GM12878 (cell line): Measurements from ENCODE around the gene DPH7. TPM values are rescaled to one million over a fixed set of nuclear protein-coding genes. Genes with fewer than 3 reads are reported as not detected.

Experiments
- ATAC-seq: fragments of 200-7000 bp; cut with Tn5 transposase; 3 replicates; pipeline ENCODE4 v1.9.1; 2020; ENCODE audit warnings: mild to moderate bottlenecking, moderate library complexity
- BruUV-seq: library from RNA; stranded (reverse); fragments of 400-500 nt; replicated peaks from 2 replicates; lab custom pipeline; 2021; lab: Mats Ljungman, UMichigan
- CTCF ChIA-PET: fragments of 300-600 bp; sonication (Branson Sonifier 250); formaldehyde crosslinking; extraction: SDS; loops from one replicate; lab custom pipeline; 2021; ENCODE audit warnings: inconsistent platforms; lab: Yijun Ruan, JAX
- POLR2A ChIA-PET: fragments of 350-600 bp; formaldehyde crosslinking; extraction: SDS; loops from one replicate; lab custom pipeline; 2021; ENCODE audit warnings: inconsistent platforms; lab: Charles Lee
- RAD21 ChIA-PET: fragments of 300-600 bp; sonication (Branson Sonifier 250); formaldehyde crosslinking; loops from one replicate; lab custom pipeline; 2023; ENCODE audit warnings: antibody characterized with exemption; ENCODE audit not compliant: unreplicated experiment; lab: Charles Lee
- SMC1A ChIA-PET: fragments of 300-600 bp; sonication (Branson Sonifier 250); formaldehyde crosslinking; loops from one replicate; lab custom pipeline; 2023; ENCODE audit not compliant: unreplicated experiment, uncharacterized antibody; lab: Charles Lee
- DNase-seq: peaks from one replicate; pipeline ENCODE4 v3.0.0-alpha.2; 2011; ENCODE audit warnings: low read depth, low spot score
- FAIRE-seq: peaks from 3 replicates; lab custom pipeline; 2011; peaks lifted over from hg19 to GRCh38; lab: Jason Lieb, UNC
- H2AFZ ChIP-seq: 2 replicates; pipeline ENCODE4 v1.6.0; 2011; ENCODE audit warnings: low read depth, low read length, control low read depth; ENCODE audit not compliant: control insufficient read depth
- H3K27ac ChIP-seq: 2 replicates; pipeline ENCODE4 v1.5.1; 2011; ENCODE audit warnings: control low read depth; ENCODE audit not compliant: control insufficient read depth, insufficient read depth
- H3K27me3 ChIP-seq, 2 experiments: replicated peaks in 1 of 2; 2 replicates each; pipeline versions ENCODE4 v1.6.0 to v1.6.1; 2011; ENCODE audit warnings: low read length in 1 of 2; ENCODE audit not compliant: control insufficient read depth in 2 of 2, insufficient read depth in 2 of 2
- H3K36me3 ChIP-seq, 2 experiments: 2 replicates each; pipeline ENCODE4 v1.5.1; 2011; ENCODE audit warnings: low read length in 1 of 2; ENCODE audit not compliant: control insufficient read depth in 2 of 2, insufficient read depth in 2 of 2
- H3K4me1 ChIP-seq: 2 replicates; pipeline ENCODE4 v1.6.1; 2011; ENCODE audit warnings: mild to moderate bottlenecking, low read length, moderate library complexity, mixed read lengths; ENCODE audit not compliant: control insufficient read depth, insufficient read depth
- H3K4me2 ChIP-seq: 2 replicates; pipeline ENCODE4 v1.6.0; 2011; ENCODE audit warnings: control low read depth; ENCODE audit not compliant: control insufficient read depth, insufficient read depth
- H3K4me3 ChIP-seq: fragments of 200-600 bp; sonication (generic); 2 replicates; pipeline ENCODE4 v1.5.1; 2016
- H3K79me2 ChIP-seq: 2 replicates; pipeline ENCODE4 v1.6.0; 2011; ENCODE audit warnings: low read length; ENCODE audit not compliant: control insufficient read depth, insufficient read depth
- H3K9ac ChIP-seq: 2 replicates; pipeline ENCODE4 v1.8.0; 2011; ENCODE audit warnings: low read length, control low read depth, mixed read lengths; ENCODE audit not compliant: control insufficient read depth, insufficient read depth
- H3K9me3 ChIP-seq: replicated peaks from 3 replicates; pipeline ENCODE4 v1.5.1; 2011; ENCODE audit warnings: mild to moderate bottlenecking, low read length; ENCODE audit not compliant: control insufficient read depth, insufficient read depth
- H4K20me1 ChIP-seq: 2 replicates; pipeline ENCODE4 v1.6.0; 2011; ENCODE audit not compliant: control insufficient read depth, insufficient read depth
- CREB1 ChIP-seq: IDR thresholded peaks from 2 replicates; pipeline ENCODE4 v1.6.1; 2012; ENCODE audit warnings: low read depth, mild to moderate bottlenecking, inconsistent platforms
- CREM ChIP-seq: IDR thresholded peaks from 2 replicates; pipeline ENCODE4 v1.6.1; 2014; ENCODE audit warnings: antibody characterized with exemption, low read depth
- EGR1 ChIP-seq, 2 experiments: IDR thresholded peaks; 1 replicate in 1 of 2; 2 replicates in 1 of 2; pipeline ENCODE4 v1.6.1; 2011 to 2012; ENCODE audit warnings: low read depth in 2 of 2, low read length in 2 of 2, borderline replicate concordance in 1 of 2, mild to moderate bottlenecking in 1 of 2, moderate library complexity in 1 of 2
- ELK1 ChIP-seq: IDR thresholded peaks from 2 replicates; pipeline ENCODE4 v1.6.1; 2012; ENCODE audit warnings: low read depth, low read length, improper control_type of control experiment
- JUNB ChIP-seq: IDR thresholded peaks from 2 replicates; pipeline ENCODE4 v1.6.1; 2016; ENCODE audit warnings: antibody characterized with exemption, mild to moderate bottlenecking
- KDM1A ChIP-seq: fragments of 200-600 bp; sonication (generic); IDR thresholded peaks from 2 replicates; pipeline ENCODE4 v1.6.1; 2016; ENCODE audit warnings: borderline replicate concordance
- KLF5 ChIP-seq: fragments of 450-650 bp; IDR thresholded peaks from 2 replicates; pipeline ENCODE4 v1.6.1; 2014; ENCODE audit warnings: mild to moderate bottlenecking; ENCODE audit not compliant: partially characterized antibody
- MAX ChIP-seq: IDR thresholded peaks from 2 replicates; pipeline ENCODE4 v1.6.1; 2012; ENCODE audit warnings: low read depth, low read length, improper control_type of control experiment
- NRF1 ChIP-seq: conservative IDR thresholded peaks from 2 replicates; pipeline ENCODE4 v1.6.1; 2011; ENCODE audit warnings: mild to moderate bottlenecking, low read depth, low read length, improper control_type of control experiment
- PAX8 ChIP-seq: fragments of 450-650 bp; IDR thresholded peaks from 2 replicates; pipeline ENCODE4 v1.6.1; 2017; ENCODE audit warnings: mild to moderate bottlenecking, moderate library complexity
- POU2F2 ChIP-seq: IDR thresholded peaks from 3 replicates; pipeline ENCODE4 v1.6.1; 2011; ENCODE audit warnings: low read depth, mild to moderate bottlenecking, low read length, borderline replicate concordance
- RBBP5 ChIP-seq: fragments of 200-600 bp; sonication (generic); conservative IDR thresholded peaks from 2 replicates; pipeline ENCODE4 v1.6.1; 2016
- USF1 ChIP-seq: IDR thresholded peaks from 2 replicates; pipeline ENCODE4 v1.6.1; 2011; ENCODE audit warnings: borderline replicate concordance, low read depth, mild to moderate bottlenecking, moderate library complexity, mixed read lengths, low read length; ENCODE audit not compliant: insufficient read depth; ENCODE audit errors: extremely low read length
- YY1 ChIP-seq: IDR thresholded peaks from 2 replicates; pipeline ENCODE4 v1.6.1; 2011; ENCODE audit warnings: low read depth, mild to moderate bottlenecking, low read length
- ZNF207 ChIP-seq: fragments of 450-650 bp; IDR thresholded peaks from 2 replicates; pipeline ENCODE4 v1.6.1; 2014; ENCODE audit warnings: antibody characterized with exemption, mild to moderate bottlenecking, borderline replicate concordance
- ZNF384 ChIP-seq: IDR thresholded peaks from 2 replicates; pipeline ENCODE4 v1.6.1; 2012; ENCODE audit warnings: low read depth, mild to moderate bottlenecking, low read length, improper control_type of control experiment, borderline replicate concordance
- WGBS: methylation state at CpG from one replicate; pipeline ENCODE4 v1.1.6; 2016; ENCODE audit warnings: low lambda C conversion rate; ENCODE audit not compliant: insufficient replicate concordance, insufficient coverage; ENCODE audit errors: missing lambda C conversion rate; 5-methylcytosine and 5-hydroxymethylcytosine counted together
- in situ Hi-C: fragments of 300-500 bp; cut with MboI; formaldehyde crosslinking; loops from 9 replicates; pipeline ENCODE4 v1.14.3; 2018; ENCODE audit warnings: mixed read lengths
- intact Hi-C: fragments of 100-400 bp; cut with micrococcal nuclease; formaldehyde crosslinking; loops from one replicate; pipeline ENCODE4 v1.14.2; 2022; ENCODE audit not compliant: unreplicated experiment
- polyA plus RNA-seq, 11 experiments: library from polyadenylated mRNA; depleted of rRNA in 4 of 11; unstranded in 6 of 11; stranded (reverse) in 5 of 11; fragments of >200 nt; fragmentation: Nextera tagmentation in 4 of 11; fragmentation: Illumina TruSeq in 1 of 11; extraction: Ambion mirVana in 4 of 11; extraction: Trizol in 1 of 11; gene quantifications; 1 replicate in 1 of 11; 2 replicates in 10 of 11; pipeline versions ENCODE4 v1.2.1 to v1.2.3, GENCODE V29; 2011 to 2016; ENCODE audit warnings: inconsistent platforms in 2 of 11, missing spikeins in 2 of 11, low read depth in 1 of 11
- total RNA-seq, 4 experiments: library from RNA; depleted of rRNA in 3 of 4; stranded (reverse); fragments of >200 nt in 3 of 4; fragmentation: Illumina TruSeq in 1 of 4; extraction: Trizol in 1 of 4; gene quantifications; 2 replicates each; pipeline versions ENCODE4 v1.2.1 to v1.2.3, GENCODE V29; 2013 to 2021

Gene DPH7
- total and polyA plus RNA-seq, 10 of the 15 experiments (the other 5 are each of a cell fraction or from before 2014, with no cell fraction given), result 8.7 to 40.0 (median 28.1) TPM

GRCh38 chr9:137540536-137540935 is 38.2 kb downstream of the DPH7 start:
- H3K4me1 ChIP-seq, result peaks cover 11% of the 10 kb centered on the region
- H3K9ac ChIP-seq, result no peak overlapping the region
- no peak overlapping the region for H2AFZ ChIP-seq
- H3K36me3 ChIP-seq, result no peaks in the 10 kb centered on the region
- FAIRE-seq (no peak), DNase-seq (no peak), ATAC-seq (no peak)
- H3K27me3 ChIP-seq, result no peaks in the 10 kb centered on the region; a peak in 1 of 4 replicates
- RAD21 ChIA-PET, result no interaction called here
- no peaks in the 10 kb centered on the region; the same call in 2 of the 3 replicates for H3K9me3 ChIP-seq
- in situ Hi-C loops, result no loop called here
- BruUV-seq, result no TSS peak
- POLR2A ChIA-PET, result interaction anchor here (1.7 kb wide), 1 partner anchor 11 kb away, joined by 5 read pairs; the partner anchor contains the start of gene MRPL41
- no peak overlapping the region for H3K4me2 ChIP-seq
- intact Hi-C loops, result no loop called here
- H3K27ac ChIP-seq, result no peak overlapping the region
- TF ChIP-seq NRF1 (no peak), POU2F2 (no peak), CREM (no peak), PAX8 (no peak), CREB1 (no peak), ZNF384 (no peak), EGR1 (IDR thresholded peaks at IDR 0.05; ENCODE audit: borderline replicate concordance in 1 of 2, low read depth in 2 of 2, low read length in 2 of 2) (no peak), JUNB (no peak), MAX (no peak), ZNF207 (no peak), YY1 (no peak), RBBP5 (no peak), KLF5 (no peak), ELK1 (no peak), USF1 (no peak), KDM1A (no peak)
- SMC1A ChIA-PET, result no interaction called here
- 76% methylated on average over 16 of the region's 18 CpGs for WGBS
- no peaks in the 10 kb centered on the region for H3K79me2 ChIP-seq
- CTCF ChIA-PET, result interaction anchor here (0.7 kb wide), 1 partner anchor 13 kb away, joined by 3 read pairs; no protein-coding TSS in a partner anchor
- H3K4me3 ChIP-seq, result no peak overlapping the region
- no peaks in the 10 kb centered on the region for H4K20me1 ChIP-seq
